Suprapubic skin (tissue), 4 donors: Measurements from ENCODE around the gene TGFBR2.

Experiments used
- CTCF ChIP-seq, 2 donors: fragments of 200-600 bp in 1 of 2; fragments of 450-650 bp in 1 of 2; sonication (generic) in 1 of 2; IDR thresholded peaks; one replicate each; pipeline ENCODE4 v1.5.1; 2016 to 2019; ENCODE audit warnings: antibody characterized with exemption in 2 of 2, mild to moderate bottlenecking in 1 of 2, moderate library complexity in 1 of 2
- POLR2A ChIP-seq, 2 donors: fragments of 450-650 bp; IDR thresholded peaks; one replicate each; pipeline ENCODE4 v1.6.1; 2017; ENCODE audit warnings: antibody characterized with exemption in 2 of 2, mild to moderate bottlenecking in 2 of 2, moderate library complexity in 2 of 2
- POLR2AphosphoS5 ChIP-seq, 3 donors: sonication (generic); formaldehyde crosslinking; IDR thresholded peaks; one replicate each; pipeline ENCODE4 v1.6.1; 2017; ENCODE audit warnings: antibody characterized with exemption in 3 of 3

GRCh38 chr3:30696403-30696819, 90.0 kb downstream of the TGFBR2 start:
- TF ChIP-seq CTCF (IDR thresholded peaks at IDR 0.05) (no peak), POLR2AphosphoS5 (IDR thresholded peaks at IDR 0.05) (no peak), POLR2A (IDR thresholded peaks at IDR 0.05) (no peak)
